Right lobe of liver (tissue), 6 donors: ENCODE measurements around the gene RIMBP2. TPM values are rescaled to one million over a fixed set of nuclear protein-coding genes. Genes with fewer than 3 reads are reported as not detected.

Source experiments
- ATAC-seq, 4 donors: fragments of 200-7000 bp; cut with Tn5 transposase; one replicate each; pipeline ENCODE4 v1.9.1; 2020; ENCODE audit warnings: mild to moderate bottlenecking in 4 of 4, moderate library complexity in 4 of 4
- DNase-seq, 3 donors: peaks; one replicate each; pipeline ENCODE4 v3.0.0-alpha.2; 2020
- H3K27ac ChIP-seq, 3 donors: fragments of 200-600 bp; one replicate each; pipeline ENCODE4 v1.8.0; 2022
- H3K27me3 ChIP-seq, 2 donors: fragments of 200-600 bp; one replicate each; pipeline ENCODE4 v1.8.0; 2022
- H3K36me3 ChIP-seq, 4 donors: fragments of 200-600 bp; sonication (generic) in 1 of 4; one replicate each; pipeline versions ENCODE4 v1.5.1 to v1.8.0; 2017 to 2022; ENCODE audit warnings: control low read depth in 1 of 4
- H3K4me1 ChIP-seq, 4 donors: fragments of 200-600 bp; sonication (generic) in 1 of 4; one replicate each; pipeline versions ENCODE4 v1.5.1 to v1.8.0; 2017 to 2022; ENCODE audit warnings: control low read depth in 1 of 4
- H3K4me3 ChIP-seq, 3 donors: fragments of 200-600 bp; one replicate each; pipeline ENCODE4 v1.8.0; 2022
- H3K9me3 ChIP-seq, 4 donors: fragments of 200-600 bp; sonication (generic) in 1 of 4; one replicate each; pipeline versions ENCODE4 v1.5.1 to v1.8.0; 2017 to 2022; ENCODE audit warnings: control low read depth in 1 of 4
- POLR2A ChIP-seq: fragments of 450-650 bp; IDR thresholded peaks from one replicate; pipeline ENCODE4 v1.6.1; 2017; ENCODE audit warnings: antibody characterized with exemption, mild to moderate bottlenecking
- WGBS: methylation state at CpG from one replicate; pipeline ENCODE4 v1.1.6; 2018; ENCODE audit warnings: low coverage, low lambda C conversion rate; ENCODE audit not compliant: insufficient coverage; ENCODE audit errors: missing lambda C conversion rate; 5-methylcytosine and 5-hydroxymethylcytosine counted together
- intact Hi-C, 2 donors: fragments of 100-400 bp; cut with DNase I; formaldehyde crosslinking; loops; one replicate each; pipeline versions ENCODE4 v1.11.2 to v1.14.1; 2022
- total RNA-seq, 6 experiments: library from RNA; depleted of rRNA in 2 of 6; stranded (reverse); fragments of >200 nt in 2 of 6; fragmentation: NEBNext Ultra II Directional in 3 of 6; extraction: Animal tissue kit (Norgen Biotek cat#: 25700) in 3 of 6; gene quantifications; one replicate each; pipeline versions ENCODE4 v1.1.0 to v1.2.4, GENCODE V29; 2016 to 2023
- TF ChIP-seq, protein P1 (sequence below), 4 donors: fragments of 200-600 bp in 3 of 4; fragments of 450-650 bp in 1 of 4; IDR thresholded peaks; one replicate each; pipeline versions ENCODE4 v1.5.1 to v1.8.0; 2016 to 2022; ENCODE audit warnings: antibody characterized with exemption in 4 of 4, mild to moderate bottlenecking in 2 of 4
- donor health status: DM: no; HTN: yes; CAD: no.
- donor health status: DM: no; HTN: no; CAD: no.
- donor health status: DM: no; HTN: no; CAD: no.
- donor health status: DM: no; HTN: yes; CAD: no.
- donor health status: DM: no; HTN: yes; CAD: no.

Gene RIMBP2
- total RNA-seq, 6 experiments from 2014 or later: 0.04 to 0.19 TPM; not detected in 4

DNA sequence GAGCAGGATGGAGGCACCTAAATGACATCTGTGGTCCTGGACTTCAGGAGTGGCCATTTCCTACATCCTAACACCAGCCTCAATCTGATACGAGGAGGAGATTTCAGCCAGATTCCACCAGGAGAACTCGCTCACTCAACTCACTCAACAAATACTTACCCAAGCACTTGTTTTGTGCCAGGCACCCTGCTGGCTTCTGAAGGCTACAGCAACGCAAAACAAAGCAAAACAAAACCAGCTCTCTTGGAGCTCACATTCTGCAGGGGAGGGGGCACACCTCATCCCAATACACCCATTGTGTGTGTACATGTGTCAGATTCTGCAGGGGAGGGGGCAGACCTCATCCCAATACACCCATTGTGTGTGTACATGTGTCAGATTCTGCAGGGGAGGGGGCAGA, 233.7 kb downstream of the RIMBP2 start:
- Histone ChIP-seq H3K27ac (no peak overlapping the region), H3K4me3 (no peak overlapping the region), H3K36me3 (no peaks in the 10 kb centered on the region), H3K4me1 (no peaks in the 10 kb centered on the region), H3K27me3 (no peaks in the 10 kb centered on the region), H3K9me3 (no peaks in the 10 kb centered on the region)
- 0% methylated on average over 1 of the region's 3 CpGs for WGBS
- TF ChIP-seq, protein P1, sequence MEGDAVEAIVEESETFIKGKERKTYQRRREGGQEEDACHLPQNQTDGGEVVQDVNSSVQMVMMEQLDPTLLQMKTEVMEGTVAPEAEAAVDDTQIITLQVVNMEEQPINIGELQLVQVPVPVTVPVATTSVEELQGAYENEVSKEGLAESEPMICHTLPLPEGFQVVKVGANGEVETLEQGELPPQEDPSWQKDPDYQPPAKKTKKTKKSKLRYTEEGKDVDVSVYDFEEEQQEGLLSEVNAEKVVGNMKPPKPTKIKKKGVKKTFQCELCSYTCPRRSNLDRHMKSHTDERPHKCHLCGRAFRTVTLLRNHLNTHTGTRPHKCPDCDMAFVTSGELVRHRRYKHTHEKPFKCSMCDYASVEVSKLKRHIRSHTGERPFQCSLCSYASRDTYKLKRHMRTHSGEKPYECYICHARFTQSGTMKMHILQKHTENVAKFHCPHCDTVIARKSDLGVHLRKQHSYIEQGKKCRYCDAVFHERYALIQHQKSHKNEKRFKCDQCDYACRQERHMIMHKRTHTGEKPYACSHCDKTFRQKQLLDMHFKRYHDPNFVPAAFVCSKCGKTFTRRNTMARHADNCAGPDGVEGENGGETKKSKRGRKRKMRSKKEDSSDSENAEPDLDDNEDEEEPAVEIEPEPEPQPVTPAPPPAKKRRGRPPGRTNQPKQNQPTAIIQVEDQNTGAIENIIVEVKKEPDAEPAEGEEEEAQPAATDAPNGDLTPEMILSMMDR (IDR thresholded peaks at IDR 0.05): no peak
- no peak for TF ChIP-seq POLR2A
- intact Hi-C loops: no loop called here
- DNase-seq: no peak
- no peak for ATAC-seq

DNA sequence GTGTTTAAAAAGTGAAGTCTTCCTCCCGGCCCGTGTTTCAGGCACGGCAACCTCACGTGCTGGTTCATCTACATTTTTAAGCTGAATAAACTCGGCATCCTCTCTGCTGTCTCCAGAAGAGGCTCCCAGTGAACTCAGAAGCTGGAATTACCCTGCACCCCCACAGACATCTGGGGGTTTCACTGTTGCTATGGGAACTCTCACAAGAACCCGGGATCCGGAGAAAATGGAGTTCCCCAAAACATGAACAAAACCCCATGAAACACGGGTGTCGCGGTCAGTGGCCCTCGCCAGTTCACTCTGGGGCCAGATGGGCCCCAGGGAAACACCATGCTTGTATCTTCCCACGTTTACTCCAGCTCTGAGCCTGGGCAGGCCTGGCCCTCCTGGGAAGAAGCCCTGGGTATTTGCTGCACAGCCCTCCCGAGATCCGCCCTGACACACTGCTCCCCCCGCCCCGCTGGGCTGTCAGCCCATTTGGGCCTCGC, 234.7 kb downstream of the RIMBP2 start:
- H3K27me3 ChIP-seq: no peaks in the 10 kb centered on the region
- no peak for TF ChIP-seq POLR2A
- TF ChIP-seq, protein P1 (IDR thresholded peaks at IDR 0.05): no peak
- no peaks in the 10 kb centered on the region for H3K36me3 ChIP-seq
- intact Hi-C loops: no loop called here
- H3K9me3 ChIP-seq: no peaks in the 10 kb centered on the region
- H3K4me3 ChIP-seq: no peak overlapping the region
- WGBS: 38% methylated on average over 7 of the region's 17 CpGs
- no peak for DNase-seq
- H3K4me1 ChIP-seq: no peaks in the 10 kb centered on the region
- no peak overlapping the region for H3K27ac ChIP-seq
- ATAC-seq: no peak

DNA sequence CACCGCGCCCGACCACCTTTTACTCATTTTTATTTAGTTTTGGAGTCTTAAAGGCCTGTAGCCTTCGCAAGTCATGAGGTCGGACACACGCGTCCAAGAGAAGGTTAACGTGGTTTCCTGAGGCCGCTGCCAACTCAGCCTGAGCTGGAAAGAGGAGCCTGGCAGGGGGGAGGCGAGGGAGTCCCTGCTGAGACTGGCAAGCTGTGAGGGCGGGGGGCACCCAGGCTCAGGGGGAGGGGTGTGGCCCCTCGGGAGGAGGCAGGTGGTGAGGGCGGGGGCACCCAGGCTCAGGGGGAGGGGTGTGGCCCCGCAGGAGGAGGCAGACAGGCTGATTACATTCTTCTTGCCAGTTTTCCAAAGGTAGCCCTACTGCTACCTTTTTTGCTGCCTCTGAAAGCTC, 235.2 kb downstream of the RIMBP2 start:
- intact Hi-C loops: no loop called here
- 60% methylated on average over 10 of the region's 14 CpGs for WGBS
- no peaks in the 10 kb centered on the region for H3K9me3 ChIP-seq

DNA sequence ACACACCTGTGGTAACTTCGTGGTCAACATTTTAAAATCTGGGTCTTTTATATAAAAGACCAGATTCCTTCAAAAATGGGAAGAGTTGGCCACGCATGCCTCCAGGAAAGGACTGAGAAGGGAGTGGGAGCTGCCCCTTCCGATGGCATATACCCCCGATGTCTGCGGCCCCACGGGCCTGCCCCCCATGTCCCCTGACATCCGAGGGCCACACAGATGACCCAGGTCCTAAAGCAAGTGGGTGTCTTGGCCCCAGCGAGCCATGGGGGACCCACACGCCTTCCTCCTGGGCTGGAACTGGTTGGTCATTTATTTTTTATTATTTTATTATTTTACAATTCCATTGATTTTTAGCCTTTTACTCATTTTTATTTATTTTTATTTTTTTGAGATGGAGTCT, 235.9 kb downstream of the RIMBP2 start:
- Histone ChIP-seq H3K27me3 (no peaks in the 10 kb centered on the region), H3K4me1 (no peaks in the 10 kb centered on the region), H3K4me3 (no peak overlapping the region), H3K27ac (no peak overlapping the region), H3K36me3 (no peaks in the 10 kb centered on the region), H3K9me3 (no peaks in the 10 kb centered on the region)
- ATAC-seq (no peak), DNase-seq (peak in 1 of 3 donors; percentile 21)
- TF ChIP-seq, protein P1 (IDR thresholded peaks at IDR 0.05): no peak
- no peak for TF ChIP-seq POLR2A
- WGBS: 59% methylated on average over 9 of the region's 9 CpGs
- intact Hi-C loops: no loop called here

More for the DNA sequence above, 235.2 kb downstream of the RIMBP2 start:
- TF ChIP-seq, protein P1 (IDR thresholded peaks at IDR 0.05): no peak
- no peak for TF ChIP-seq POLR2A
- no peak overlapping the region for H3K27ac ChIP-seq
- no peak overlapping the region for H3K4me3 ChIP-seq
- no peaks in the 10 kb centered on the region for H3K36me3 ChIP-seq
- ATAC-seq: peak in 1 of 4 donors; percentile 16
- DNase-seq: peak in 1 of 3 donors; percentile 54
- H3K4me1 ChIP-seq: no peaks in the 10 kb centered on the region
- H3K27me3 ChIP-seq: no peaks in the 10 kb centered on the region
